Ovary (tissue), 3 donors: ENCODE results near the gene IRAK4.

ENCODE experiments used
- POLR2A ChIP-seq: fragments of 450-650 bp; IDR thresholded peaks from one replicate; pipeline ENCODE4 v1.6.1; 2017; ENCODE audit warnings: antibody characterized with exemption, mild to moderate bottlenecking, moderate library complexity
- TF ChIP-seq, protein P1 (sequence below), 3 donors: fragments of 450-650 bp in 2 of 3; fragments of 200-600 bp in 1 of 3; IDR thresholded peaks; one replicate each; pipeline versions ENCODE4 v1.5.1 to v1.8.0; 2016 to 2022; ENCODE audit warnings: antibody characterized with exemption in 3 of 3, mild to moderate bottlenecking in 1 of 3
- donor health status: DM: no; HTN: no; CAD: no.

DNA sequence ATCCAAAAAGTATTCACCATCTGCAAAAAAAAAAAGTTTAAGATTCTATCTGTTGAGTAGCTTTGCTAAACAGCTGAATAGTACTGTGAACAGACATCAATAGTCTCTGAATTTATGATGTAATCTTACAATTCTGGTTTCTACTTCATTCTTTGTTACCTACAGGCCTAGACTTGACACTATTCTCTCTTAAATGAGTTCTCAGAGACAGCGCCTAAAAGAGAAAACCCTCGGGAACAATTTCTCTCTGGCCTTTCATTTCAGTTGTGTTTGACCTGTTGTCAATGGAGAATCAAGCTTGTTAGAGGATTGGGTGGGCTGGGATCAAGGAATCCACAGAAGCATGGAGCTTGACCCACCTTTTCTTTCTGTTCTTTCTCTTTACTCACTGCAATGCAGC is 53.3 kb downstream of the IRAK4 start:
- TF ChIP-seq POLR2A: no peak
- TF ChIP-seq, protein P1, sequence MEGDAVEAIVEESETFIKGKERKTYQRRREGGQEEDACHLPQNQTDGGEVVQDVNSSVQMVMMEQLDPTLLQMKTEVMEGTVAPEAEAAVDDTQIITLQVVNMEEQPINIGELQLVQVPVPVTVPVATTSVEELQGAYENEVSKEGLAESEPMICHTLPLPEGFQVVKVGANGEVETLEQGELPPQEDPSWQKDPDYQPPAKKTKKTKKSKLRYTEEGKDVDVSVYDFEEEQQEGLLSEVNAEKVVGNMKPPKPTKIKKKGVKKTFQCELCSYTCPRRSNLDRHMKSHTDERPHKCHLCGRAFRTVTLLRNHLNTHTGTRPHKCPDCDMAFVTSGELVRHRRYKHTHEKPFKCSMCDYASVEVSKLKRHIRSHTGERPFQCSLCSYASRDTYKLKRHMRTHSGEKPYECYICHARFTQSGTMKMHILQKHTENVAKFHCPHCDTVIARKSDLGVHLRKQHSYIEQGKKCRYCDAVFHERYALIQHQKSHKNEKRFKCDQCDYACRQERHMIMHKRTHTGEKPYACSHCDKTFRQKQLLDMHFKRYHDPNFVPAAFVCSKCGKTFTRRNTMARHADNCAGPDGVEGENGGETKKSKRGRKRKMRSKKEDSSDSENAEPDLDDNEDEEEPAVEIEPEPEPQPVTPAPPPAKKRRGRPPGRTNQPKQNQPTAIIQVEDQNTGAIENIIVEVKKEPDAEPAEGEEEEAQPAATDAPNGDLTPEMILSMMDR (IDR thresholded peaks at IDR 0.05): no peak
